Fibroblast of the aortic adventitia (primary cell): ENCODE measurements around the gene PCYT1A. TPM values are rescaled to one million over a fixed set of nuclear protein-coding genes. Genes with fewer than 3 reads are reported as not detected.
"Not testable (repeated sequence)": the region's sequence is repeated elsewhere in the genome, so short reads cannot be mapped to it uniquely, and the experiment has no call there.

Experiments used
- DNase-seq: peaks from one replicate; pipeline ENCODE4 v3.0.0-alpha.2; 2010; ENCODE audit warnings: low read depth
- H3K4me3 ChIP-seq: 2 replicates; pipeline ENCODE4 v1.5.1; 2011; ENCODE audit warnings: low read depth, mild to moderate bottlenecking, control low read depth, low read length, moderate library complexity
- CTCF ChIP-seq: IDR thresholded peaks from 2 replicates; pipeline ENCODE4 v1.5.1; 2011; ENCODE audit warnings: mild to moderate bottlenecking, low read length, control low read depth, inconsistent platforms; ENCODE audit not compliant: insufficient read depth
- total RNA-seq: library from RNA; depleted of rRNA; stranded (reverse); fragments of >200 nt; gene quantifications from 2 replicates; pipeline ENCODE4 v1.2.3, GENCODE V29; 2012; ENCODE audit warnings: low replicate concordance

The PCYT1A gene
- total RNA-seq, 1 donor: 80.8 TPM

GRCh38 chr3:196192524-196193051, 94.9 kb downstream of the PCYT1A start:
- TF ChIP-seq CTCF: no peak
- DNase-seq: no peak
- H3K4me3 ChIP-seq: no peak overlapping the region

GRCh38 chr3:196192036-196192523, 95.4 kb downstream of the PCYT1A start:
- TF ChIP-seq CTCF: no peak
- no peak for DNase-seq
- no peak overlapping the region for H3K4me3 ChIP-seq

GRCh38 chr3:196189566-196190347, 97.8 kb downstream of the PCYT1A start:
- no peak for DNase-seq
- no peak for TF ChIP-seq CTCF
- H3K4me3 ChIP-seq: no peak overlapping the region

- DNase-seq: peak; percentile 18
Measured at GRCh38 chr3:196186651-196187573, 100.6 kb downstream of the PCYT1A start.

GRCh38 chr3:196184881-196185280, 102.6 kb downstream of the PCYT1A start:
- no peak for DNase-seq
- no peak overlapping the region for H3K4me3 ChIP-seq
- TF ChIP-seq CTCF: no peak

More at GRCh38 chr3:196186651-196187573, 100.6 kb downstream of the PCYT1A start:
- H3K4me3 ChIP-seq: no peak overlapping the region
- no peak for TF ChIP-seq CTCF

- H3K4me3 ChIP-seq, DNase-seq: not testable (repeated sequence)
Measured at GRCh38 chr3:196184169-196184432, 103.4 kb downstream of the PCYT1A start.

GRCh38 chr3:196181127-196181546, 106.4 kb downstream of the PCYT1A start:
- no peak for TF ChIP-seq CTCF
- no peak overlapping the region for H3K4me3 ChIP-seq
- DNase-seq: no peak
